Mesothelial cell of epicardium (in vitro differentiated cells): ENCODE results near the gene KLF2. TPM values are rescaled to one million over a fixed set of nuclear protein-coding genes. Genes with fewer than 3 reads are reported as not detected.

Experiments
- DNase-seq, 2 experiments: peaks; one replicate each; pipeline ENCODE4 v3.0.0; 2021; ENCODE audit warnings: low spot score in 2 of 2; ENCODE audit not compliant: unreplicated experiment in 2 of 2
- H3K27ac Mint-ChIP-seq: 2 replicates; pipeline ENCODE4 v1.8.0; 2021; ENCODE audit warnings: mixed read lengths
- H3K27me3 Mint-ChIP-seq: 2 replicates; pipeline ENCODE4 v1.8.0; 2021; ENCODE audit warnings: low read depth, mixed read lengths
- H3K36me3 Mint-ChIP-seq: 2 replicates; pipeline ENCODE4 v1.8.0; 2021; ENCODE audit warnings: mixed read lengths
- H3K4me1 Mint-ChIP-seq: 2 replicates; pipeline ENCODE4 v1.8.0; 2021; ENCODE audit warnings: mixed read lengths
- H3K4me3 Mint-ChIP-seq: 2 replicates; pipeline ENCODE4 v1.8.0; 2021; ENCODE audit warnings: mild to moderate bottlenecking, moderate library complexity, mixed read lengths
- H3K9me3 Mint-ChIP-seq: 2 replicates; pipeline ENCODE4 v1.8.0; 2021; ENCODE audit warnings: mixed read lengths
- CTCF ChIP-seq: fragments of 200-600 bp; sonication (generic); IDR thresholded peaks from one replicate; pipeline ENCODE4 v1.5.0; 2021; ENCODE audit warnings: antibody characterized with exemption; ENCODE audit not compliant: unreplicated experiment
- total RNA-seq: library from RNA; stranded (reverse); gene quantifications from 3 replicates; pipeline ENCODE4 v1.2.1, GENCODE V29; 2021

Gene KLF2
- total RNA-seq, 1 donor from 2014 or later: 12.3 TPM

GRCh38 chr19:16347706-16348105, 23.1 kb downstream of the KLF2 start:
- TF ChIP-seq CTCF: no peak
- no peak for DNase-seq
- H3K36me3 Mint-ChIP-seq: no peaks in the 10 kb centered on the region
- no peak overlapping the region for H3K27ac Mint-ChIP-seq
- H3K4me1 Mint-ChIP-seq: peaks cover 4% of the 10 kb centered on the region
- H3K4me3 Mint-ChIP-seq: no peak overlapping the region
- no peaks in the 10 kb centered on the region for H3K9me3 Mint-ChIP-seq
- no peaks in the 10 kb centered on the region for H3K27me3 Mint-ChIP-seq

- Mint-ChIP-seq H3K4me1 (peaks cover 4% of the 10 kb centered on the region), H3K27ac (no peak overlapping the region), H3K9me3 (no peaks in the 10 kb centered on the region), H3K4me3 (no peak overlapping the region), H3K27me3 (no peaks in the 10 kb centered on the region), H3K36me3 (peaks cover 6% of the 10 kb centered on the region)
- TF ChIP-seq CTCF: no peak
- no peak for DNase-seq
Measured at GRCh38 chr19:16349551-16350152, 25.0 kb downstream of the KLF2 start.

GRCh38 chr19:16351133-16351809, 26.6 kb downstream of the KLF2 start:
- no peak for TF ChIP-seq CTCF
- H3K9me3 Mint-ChIP-seq: no peaks in the 10 kb centered on the region
- no peaks in the 10 kb centered on the region for H3K27me3 Mint-ChIP-seq
- no peak for DNase-seq
- H3K4me3 Mint-ChIP-seq: no peak overlapping the region
- H3K36me3 Mint-ChIP-seq: peaks cover 9% of the 10 kb centered on the region
- H3K27ac Mint-ChIP-seq: no peak overlapping the region
- H3K4me1 Mint-ChIP-seq: peaks cover 10% of the 10 kb centered on the region

GRCh38 chr19:16355293-16356043, 30.8 kb downstream of the KLF2 start:
- H3K4me3 Mint-ChIP-seq: no peak overlapping the region
- peaks cover 16% of the 10 kb centered on the region for H3K36me3 Mint-ChIP-seq
- H3K27me3 Mint-ChIP-seq: no peaks in the 10 kb centered on the region
- no peak for TF ChIP-seq CTCF
- no peaks in the 10 kb centered on the region for H3K9me3 Mint-ChIP-seq
- H3K27ac Mint-ChIP-seq: peak overlapping the region; percentile 50
- peaks cover 6% of the 10 kb centered on the region for H3K4me1 Mint-ChIP-seq
- DNase-seq: no peak

GRCh38 chr19:16358456-16358855, 33.8 kb downstream of the KLF2 start:
- Mint-ChIP-seq H3K4me1 (peaks cover 6% of the 10 kb centered on the region), H3K27me3 (no peaks in the 10 kb centered on the region), H3K9me3 (no peaks in the 10 kb centered on the region), H3K36me3 (peaks cover 19% of the 10 kb centered on the region), H3K27ac (peak overlapping the region; percentile 11), H3K4me3 (no peak overlapping the region)
- no peak for DNase-seq
- TF ChIP-seq CTCF: no peak
